ENCODE measurements around the gene PTPN4. TPM values are rescaled to one million over a fixed set of nuclear protein-coding genes. Genes with fewer than 3 reads are reported as not detected.

PTPN4 gene
- total and polyA plus RNA-seq, 2 of the 13 experiments (the other 11 are each of a cell fraction or from before 2014, with no cell fraction given) = 20.3 to 34.6 TPM

GRCh38 chr2:119721904-119722303, 37.8 kb upstream of the PTPN4 start (continued):
- TF ChIP-seq SALL2 (CRISPR knock-in tag; IDR thresholded peaks at IDR 0.05) = no peak
- no peak for TF ChIP-seq CBX5 (CRISPR knock-in tag; IDR thresholded peaks at IDR 0.05; ENCODE audit: borderline replicate concordance)
- no peak for TF ChIP-seq EZH2 (conservative IDR thresholded peaks at IDR 0.05; ENCODE audit: low read depth, low read length)
- TF ChIP-seq, protein P1, sequence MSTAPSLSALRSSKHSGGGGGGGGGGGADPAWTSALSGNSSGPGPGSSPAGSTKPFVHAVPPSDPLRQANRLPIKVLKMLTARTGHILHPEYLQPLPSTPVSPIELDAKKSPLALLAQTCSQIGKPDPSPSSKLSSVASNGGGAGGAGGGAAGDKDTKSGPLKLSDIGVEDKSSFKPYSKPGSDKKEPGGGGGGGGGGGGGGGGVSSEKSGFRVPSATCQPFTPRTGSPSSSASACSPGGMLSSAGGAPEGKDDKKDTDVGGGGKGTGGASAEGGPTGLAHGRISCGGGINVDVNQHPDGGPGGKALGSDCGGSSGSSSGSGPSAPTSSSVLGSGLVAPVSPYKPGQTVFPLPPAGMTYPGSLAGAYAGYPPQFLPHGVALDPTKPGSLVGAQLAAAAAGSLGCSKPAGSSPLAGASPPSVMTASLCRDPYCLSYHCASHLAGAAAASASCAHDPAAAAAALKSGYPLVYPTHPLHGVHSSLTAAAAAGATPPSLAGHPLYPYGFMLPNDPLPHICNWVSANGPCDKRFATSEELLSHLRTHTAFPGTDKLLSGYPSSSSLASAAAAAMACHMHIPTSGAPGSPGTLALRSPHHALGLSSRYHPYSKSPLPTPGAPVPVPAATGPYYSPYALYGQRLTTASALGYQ (CRISPR knock-in tag; IDR thresholded peaks at IDR 0.05) = no peak
- no peak for TF ChIP-seq RFXANK (CRISPR knock-in tag; IDR thresholded peaks at IDR 0.05)
- TF ChIP-seq AFF4 (CRISPR knock-in tag; IDR thresholded peaks at IDR 0.05) = no peak
- no peak for TF ChIP-seq RERE (CRISPR knock-in tag; IDR thresholded peaks at IDR 0.05; ENCODE audit: low read depth)
- TF ChIP-seq MAFK (conservative IDR thresholded peaks at IDR 0.05 in 1 of 2, IDR thresholded peaks at IDR 0.05 in 1 of 2; ENCODE audit: low read length in 2 of 2) = no peak
- TF ChIP-seq, protein P2, sequence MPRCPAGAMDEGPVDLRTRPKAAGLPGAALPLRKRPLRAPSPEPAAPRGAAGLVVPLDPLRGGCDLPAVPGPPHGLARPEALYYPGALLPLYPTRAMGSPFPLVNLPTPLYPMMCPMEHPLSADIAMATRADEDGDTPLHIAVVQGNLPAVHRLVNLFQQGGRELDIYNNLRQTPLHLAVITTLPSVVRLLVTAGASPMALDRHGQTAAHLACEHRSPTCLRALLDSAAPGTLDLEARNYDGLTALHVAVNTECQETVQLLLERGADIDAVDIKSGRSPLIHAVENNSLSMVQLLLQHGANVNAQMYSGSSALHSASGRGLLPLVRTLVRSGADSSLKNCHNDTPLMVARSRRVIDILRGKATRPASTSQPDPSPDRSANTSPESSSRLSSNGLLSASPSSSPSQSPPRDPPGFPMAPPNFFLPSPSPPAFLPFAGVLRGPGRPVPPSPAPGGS (CRISPR knock-in tag; IDR thresholded peaks at IDR 0.05) = no peak
- no peak for TF ChIP-seq NFE2L2 (IDR thresholded peaks at IDR 0.05; ENCODE audit: low read length)
- TF ChIP-seq NCOR1 (IDR thresholded peaks at IDR 0.05; ENCODE audit: borderline replicate concordance, low read length) = no peak; the same call in 1 of the 2 replicates
- TF ChIP-seq KDM5B (CRISPR knock-in tag; IDR thresholded peaks at IDR 0.05; ENCODE audit: borderline replicate concordance) = no peak
- peak; percentile 66; the same call in 1 of the 2 replicates for TF ChIP-seq ZNF460 (CRISPR knock-in tag; IDR thresholded peaks at IDR 0.05; ENCODE audit: borderline replicate concordance)
- peak; percentile 6; the same call in 1 of the 2 replicates for TF ChIP-seq CEBPB (IDR thresholded peaks at IDR 0.05; ENCODE audit: borderline replicate concordance, low read depth, low read length)
- no peak for TF ChIP-seq IRF2 (CRISPR knock-in tag; IDR thresholded peaks at IDR 0.05)

Data from HepG2 (cell line).